Psoas muscle (tissue), 8 donors: Measurements from ENCODE around the gene CAMTA1. TPM values are rescaled to one million over a fixed set of nuclear protein-coding genes. Genes with fewer than 3 reads are reported as not detected.
A peak's percentile ranks its signal among the peaks of the same experiment; 100 is the strongest.

ENCODE experiments used
- ATAC-seq, 4 donors: fragments of 200-7000 bp; cut with Tn5 transposase; one replicate each; pipeline ENCODE4 v1.9.1; 2020; ENCODE audit warnings: moderate library complexity in 3 of 4, mild to moderate bottlenecking in 2 of 4
- DNase-seq, 2 donors: peaks; one replicate each; pipeline ENCODE4 v3.0.0-alpha.2; 2020
- H3K27ac ChIP-seq: fragments of 200-600 bp; one replicate; pipeline ENCODE4 v1.8.0; 2022
- H3K27me3 ChIP-seq, 3 donors: fragments of 200-600 bp in 1 of 3; one replicate each; pipeline versions ENCODE4 v1.6.1 to v1.8.0; 2013 to 2022; ENCODE audit warnings: low read length in 2 of 3, mild to moderate bottlenecking in 2 of 3, moderate library complexity in 1 of 3; ENCODE audit not compliant: insufficient read depth in 3 of 3
- H3K36me3 ChIP-seq, 2 donors: fragments of 200-600 bp in 1 of 2; one replicate each; pipeline versions ENCODE4 v1.6.1 to v1.8.0; 2013 to 2022; ENCODE audit warnings: low read depth in 1 of 2, mild to moderate bottlenecking in 1 of 2, moderate library complexity in 1 of 2; ENCODE audit not compliant: insufficient read depth in 1 of 2
- H3K4me1 ChIP-seq: fragments of 200-600 bp; one replicate; pipeline ENCODE4 v1.8.0; 2022
- H3K4me3 ChIP-seq: fragments of 200-600 bp; one replicate; pipeline ENCODE4 v1.8.0; 2022; ENCODE audit warnings: mild to moderate bottlenecking
- H3K9me3 ChIP-seq: fragments of 200-600 bp; one replicate; pipeline ENCODE4 v1.8.0; 2022
- CTCF ChIP-seq: fragments of 200-600 bp; IDR thresholded peaks from one replicate; pipeline ENCODE4 v1.8.0; 2022; ENCODE audit warnings: antibody characterized with exemption
- whole genome bisulfite sequencing, 3 donors: extraction: QIAGEN DNeasy Blood & Tissue Kit; methylation state at CpG; one replicate each; pipeline versions ENCODE4 v1.1.6 to v1.1.7; 2013; 5-methylcytosine and 5-hydroxymethylcytosine counted together
- intact Hi-C, 2 donors: fragments of 100-400 bp; cut with DNase I; formaldehyde crosslinking; loops; one replicate each; pipeline versions ENCODE4 v1.11.0 to v1.14.2; 2022
- polyA plus RNA-seq, 3 donors: library from polyadenylated mRNA; stranded (reverse); fragments of 200-250 nt; gene quantifications; one replicate each; pipeline ENCODE4 v1.2.3, GENCODE V29; 2013
- total RNA-seq, 4 donors: library from RNA; stranded (reverse); fragmentation: NEBNext Ultra II Directional in 2 of 4; extraction: Animal tissue kit (Norgen Biotek cat#: 25700) in 2 of 4; gene quantifications; one replicate each; pipeline versions ENCODE4 v1.2.1 to v1.2.4, GENCODE V29; 2021 to 2023
- donor health status: healthy with polysubstance abuse.
- donor health status: DM: no; HTN: no; CAD: no; lungs with moderate emphysema.
- donor health status: Bipolar disorder and iron deficiency.
- donor health status: healthy.
- donor health status: DM: yes; HTN: yes; CAD: no.
- donor health status: DM: no; HTN: no; CAD: no.
- donor health status: DM: no; HTN: no; CAD: no.
- donor health status: DM: yes; HTN: yes; CAD: no.

CAMTA1 gene
- total and polyA plus RNA-seq, 7 donors: 64.6 to 206 (median 76.5) TPM

- H3K27ac ChIP-seq: no peak overlapping the region
- no peaks in the 10 kb centered on the region for H3K27me3 ChIP-seq
- ATAC-seq (no peak), DNase-seq (no peak)
- WGBS, 3 donors: 83 to 88% (median 86%) methylated on average over 9 of the region's 9 CpGs
- H3K4me3 ChIP-seq: no peak overlapping the region
- no peaks in the 10 kb centered on the region for H3K4me1 ChIP-seq
- no peaks in the 10 kb centered on the region for H3K9me3 ChIP-seq
- intact Hi-C loops: no loop called here
- TF ChIP-seq CTCF: no peak
- H3K36me3 ChIP-seq: no peaks in the 10 kb centered on the region
Measured at GRCh38 chr1:7678491-7679158, 893.4 kb downstream of the CAMTA1 start.

GRCh38 chr1:7679159-7679872 is 894.1 kb downstream of the CAMTA1 start:
- no peak for TF ChIP-seq CTCF
- no peaks in the 10 kb centered on the region for H3K36me3 ChIP-seq

GRCh38 chr1:7679873-7680206 is 894.6 kb downstream of the CAMTA1 start:
- Histone ChIP-seq H3K27me3 (no peaks in the 10 kb centered on the region), H3K4me1 (no peaks in the 10 kb centered on the region), H3K36me3 (no peaks in the 10 kb centered on the region), H3K9me3 (no peaks in the 10 kb centered on the region), H3K27ac (no peak overlapping the region), H3K4me3 (peak overlapping the region; percentile 85)
- DNase-seq (no peak), ATAC-seq (no peak)
- 5 to 8% (median 6%) methylated on average over 14 of the region's 14 CpGs for WGBS, 3 donors
- TF ChIP-seq CTCF: no peak
- intact Hi-C loops: no loop called here

More at GRCh38 chr1:7679159-7679872, 894.1 kb downstream of the CAMTA1 start:
- no peak overlapping the region for H3K27ac ChIP-seq
- H3K27me3 ChIP-seq: no peaks in the 10 kb centered on the region
- peak overlapping the region; percentile 85 for H3K4me3 ChIP-seq
- ATAC-seq: peak in 1 of 4 donors; percentile 6
- intact Hi-C loops: no loop called here
- DNase-seq: no peak
- H3K4me1 ChIP-seq: no peaks in the 10 kb centered on the region
- no peaks in the 10 kb centered on the region for H3K9me3 ChIP-seq
- 71 to 82% (median 77%) methylated on average over 17 of the region's 17 CpGs for WGBS, 3 donors

GRCh38 chr1:7680207-7680954 is 895.1 kb downstream of the CAMTA1 start:
- intact Hi-C loops: no loop called here
- H3K36me3 ChIP-seq: no peaks in the 10 kb centered on the region
- peak; percentile 56 to 86 (median 66) for ATAC-seq
- peak overlapping the region; percentile 85 for H3K4me3 ChIP-seq
- H3K27me3 ChIP-seq: no peaks in the 10 kb centered on the region
- H3K4me1 ChIP-seq: no peaks in the 10 kb centered on the region
- peak; percentile 55 to 70 for DNase-seq
- 0% methylated on average over 53 to 87 of the region's 89 CpGs for WGBS, 3 donors
- H3K9me3 ChIP-seq: no peaks in the 10 kb centered on the region
- H3K27ac ChIP-seq: peak overlapping the region; percentile 23
- no peak for TF ChIP-seq CTCF
